Neural cell (in vitro differentiated cells): ENCODE results near the gene CDC37.

Experiments
- CTCF ChIP-seq: fragments of 450-650 bp; IDR thresholded peaks from 2 replicates; pipeline ENCODE4 v1.5.1; 2014; ENCODE audit warnings: antibody characterized with exemption, mild to moderate bottlenecking, moderate library complexity; ENCODE audit not compliant: poor library complexity, severe bottlenecking
- EZH2 ChIP-seq: fragments of 200-600, 300-800 bp; shearing (Covaris generic), sonication (generic); IDR thresholded peaks from 2 replicates; pipeline ENCODE4 v1.6.1; 2014; ENCODE audit warnings: antibody characterized with exemption, low read length, borderline replicate concordance, mild to moderate bottlenecking; ENCODE audit not compliant: insufficient read depth, poor library complexity, severe bottlenecking
- RAD21 ChIP-seq: fragments of 450-650 bp; conservative IDR thresholded peaks from 2 replicates; pipeline ENCODE4 v1.6.1; 2014; ENCODE audit warnings: antibody characterized with exemption, mild to moderate bottlenecking, moderate library complexity

GRCh38 chr19:10398819-10399218, 4.5 kb downstream of the CDC37 start:
- TF ChIP-seq EZH2: no peak
- no peak for TF ChIP-seq CTCF
- no peak for TF ChIP-seq RAD21
